GM19099 (cell line): ENCODE results near the gene C1QB.

ENCODE experiments used
- POLR2A ChIP-seq: IDR thresholded peaks from 3 replicates; pipeline ENCODE4 v1.6.1; 2011; ENCODE audit warnings: low read depth; ENCODE audit not compliant: insufficient read length; ENCODE audit errors: extremely low read depth

The C1QB gene

DNA sequence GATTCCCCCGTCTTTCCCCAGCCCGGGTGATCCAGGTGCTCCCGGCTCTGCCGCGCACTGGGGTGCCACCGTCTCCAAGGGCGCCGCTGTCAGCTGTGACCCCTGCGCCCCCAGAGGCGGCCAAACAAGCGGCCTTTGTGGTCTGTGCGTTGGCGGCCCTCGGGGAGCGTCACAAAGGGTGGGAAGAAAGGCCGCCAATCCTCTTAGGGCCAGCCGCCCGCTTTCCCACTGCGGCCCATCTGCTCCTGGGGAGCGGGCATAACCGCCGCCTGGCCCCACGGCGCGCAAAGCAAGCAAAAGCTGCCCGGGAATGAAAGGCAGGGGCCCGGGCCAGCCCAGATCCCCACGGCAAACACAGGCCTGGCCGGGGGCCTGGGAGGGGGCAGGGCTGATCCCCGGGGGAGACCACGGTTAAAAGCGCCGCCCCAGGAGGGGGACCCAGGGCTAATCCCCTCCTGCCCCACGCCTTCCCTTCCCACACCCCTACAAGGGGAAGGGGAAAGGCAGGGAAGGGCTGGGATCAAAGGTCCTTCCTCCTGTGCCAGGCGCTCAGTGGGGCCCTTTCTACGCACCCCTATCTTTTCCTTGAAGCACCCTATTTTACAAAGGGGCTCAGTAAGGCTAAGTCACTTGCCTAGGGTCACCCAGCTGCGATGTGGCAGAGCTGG, 24.0 kb downstream of the C1QB start:
- no peak for TF ChIP-seq POLR2A

DNA sequence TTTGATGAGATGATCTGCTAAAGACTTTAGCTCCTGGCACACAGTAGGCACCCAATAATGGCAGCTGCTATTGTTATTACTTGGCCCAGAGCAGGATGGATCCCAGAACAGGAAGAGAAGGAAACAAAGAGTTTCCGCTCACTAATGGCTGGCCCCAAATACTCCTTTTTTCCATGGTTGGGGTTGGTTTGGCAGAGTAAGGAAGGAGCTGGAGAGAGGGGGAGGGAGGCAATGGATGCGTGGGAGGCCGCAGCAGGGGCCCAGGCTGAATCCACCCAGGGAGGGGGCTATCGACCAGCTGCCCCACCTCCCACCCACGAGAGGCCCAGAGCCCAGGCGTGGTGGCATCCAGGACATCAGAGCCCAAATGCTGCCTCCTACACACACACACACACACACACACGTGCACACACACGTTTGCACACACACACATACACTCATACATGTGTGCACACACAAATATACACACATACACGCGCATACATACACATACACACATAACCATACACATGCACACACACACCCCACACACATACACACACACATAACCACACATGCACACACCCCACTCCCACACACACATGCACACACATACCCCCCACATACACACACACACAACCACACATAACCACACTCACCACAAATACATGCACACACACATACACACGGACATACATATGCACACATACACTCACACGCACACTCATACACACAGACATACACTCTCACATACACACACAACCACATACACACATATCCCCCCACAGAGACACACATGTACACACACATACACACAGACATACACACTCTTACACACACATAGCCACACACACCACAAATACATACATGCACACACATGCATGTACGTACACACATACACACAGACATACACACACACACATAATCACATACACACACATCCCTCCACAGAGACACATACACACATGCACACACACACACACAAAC, 25.2 kb downstream of the C1QB start:
- no peak for TF ChIP-seq POLR2A

DNA sequence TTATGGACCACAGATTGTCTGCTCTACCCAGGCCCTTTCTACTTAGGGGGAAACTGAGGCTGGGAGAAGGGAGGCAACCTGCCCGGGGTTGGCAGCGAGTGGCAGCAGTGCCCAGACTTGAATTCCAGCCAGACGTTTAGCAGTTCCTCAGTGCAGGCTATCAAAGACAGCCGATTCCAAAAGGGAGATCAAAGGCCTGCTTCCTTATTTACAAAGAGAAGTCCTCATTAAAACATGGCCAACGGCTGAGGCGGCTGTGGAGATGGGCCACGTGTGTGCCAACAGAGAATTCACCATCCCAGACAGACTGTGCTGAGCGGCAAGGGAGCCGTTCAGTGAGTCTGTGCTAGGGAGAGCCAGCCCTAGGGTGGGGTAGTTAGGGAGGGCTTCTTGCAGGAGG, 27.7 kb downstream of the C1QB start:
- no peak for TF ChIP-seq POLR2A

DNA sequence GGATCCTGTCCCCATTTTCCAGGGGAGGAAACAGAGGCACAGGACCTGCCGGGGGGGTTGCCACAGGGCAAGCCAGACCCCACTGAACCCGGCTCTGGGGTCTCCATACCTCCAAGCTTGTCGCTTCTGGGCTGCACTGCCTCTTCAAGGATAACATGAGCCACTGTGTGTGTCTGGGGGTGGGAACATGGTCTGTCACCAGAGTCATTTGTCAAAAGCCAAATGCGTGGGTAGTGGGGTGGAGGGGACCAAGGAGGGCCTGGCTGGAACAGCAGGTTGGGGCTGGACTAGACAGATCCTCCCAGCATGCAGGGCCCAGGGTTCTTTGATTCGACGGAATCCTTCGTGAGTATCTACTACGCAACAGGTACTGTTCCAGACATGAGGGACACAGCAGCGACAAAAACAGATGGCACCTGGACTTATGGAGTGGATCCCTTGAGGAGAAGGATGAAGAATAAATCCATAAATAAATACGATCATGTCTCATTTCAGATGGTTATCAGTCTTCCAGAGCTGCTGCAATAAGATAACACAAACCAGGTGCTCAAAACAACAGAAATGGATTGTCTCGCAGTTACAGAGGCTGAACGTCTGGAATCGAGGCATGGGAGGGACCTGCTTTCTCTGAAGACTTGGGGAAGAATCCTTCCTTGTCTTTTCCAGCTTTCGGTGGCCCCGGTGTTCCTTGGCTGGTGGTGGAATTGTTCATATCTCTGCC, 28.7 kb downstream of the C1QB start:
- TF ChIP-seq POLR2A = no peak

DNA sequence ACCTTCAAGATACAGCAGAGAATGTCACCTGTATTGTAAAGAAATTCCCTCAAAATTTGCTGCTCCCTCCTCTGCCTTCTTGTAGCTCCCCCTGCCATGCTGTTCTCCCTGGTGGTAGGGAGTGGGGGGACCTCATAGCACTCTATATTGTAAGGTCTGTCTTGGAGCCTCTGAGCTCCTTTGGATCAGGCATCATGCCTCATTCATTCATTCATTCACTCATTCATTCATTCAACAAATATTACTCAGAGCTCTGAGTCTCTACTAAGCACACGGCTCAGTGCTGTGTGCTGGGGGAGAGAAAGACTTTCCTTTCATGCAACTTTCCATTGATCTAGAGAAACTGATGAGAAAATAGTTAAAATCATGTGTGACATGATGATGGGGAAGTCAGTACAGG, 30.5 kb downstream of the C1QB start:
- no peak for TF ChIP-seq POLR2A

DNA sequence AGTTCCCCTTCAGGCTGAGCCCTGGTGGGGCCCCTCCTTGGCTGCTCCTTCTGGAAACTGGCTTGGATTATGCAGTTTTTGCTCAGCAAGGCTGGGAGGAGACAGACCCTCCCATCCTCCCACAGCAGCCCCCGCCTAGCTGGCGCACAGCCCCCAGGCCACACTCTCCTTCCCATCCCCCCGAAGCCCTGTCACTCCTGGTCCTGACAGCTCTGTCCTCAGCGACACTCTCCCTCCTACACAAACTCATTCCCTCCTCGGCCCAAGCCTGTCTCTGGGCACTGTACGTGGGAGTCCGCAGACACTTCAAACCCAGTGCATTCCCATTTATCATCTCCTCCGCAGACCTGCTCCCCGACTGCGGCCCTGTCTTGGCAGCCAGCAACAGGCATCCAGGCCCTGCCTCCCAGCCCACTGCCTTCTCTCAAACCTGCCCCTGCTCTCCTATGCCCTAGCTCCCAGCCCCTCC, 32.6 kb downstream of the C1QB start:
- TF ChIP-seq POLR2A = no peak

DNA sequence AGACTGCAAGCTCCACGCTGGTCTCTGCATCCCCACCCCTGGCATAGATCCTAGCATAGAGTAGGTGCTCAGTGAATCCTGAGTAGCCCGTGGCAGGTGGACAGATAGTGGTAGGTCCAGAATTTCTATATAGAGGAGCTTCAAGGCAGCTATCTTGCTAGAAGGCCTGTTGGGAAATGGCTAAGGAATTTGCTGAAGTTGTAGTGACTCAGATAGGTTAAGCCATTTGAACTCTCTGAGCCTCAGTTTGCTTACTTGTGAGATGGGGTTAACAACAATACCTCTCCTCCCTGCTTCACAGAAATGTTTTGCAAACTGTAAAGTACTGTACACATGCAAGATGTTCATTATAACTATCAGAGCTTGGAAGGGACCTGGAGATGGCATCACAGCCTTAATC, 34.2 kb downstream of the C1QB start:
- TF ChIP-seq POLR2A = no peak

DNA sequence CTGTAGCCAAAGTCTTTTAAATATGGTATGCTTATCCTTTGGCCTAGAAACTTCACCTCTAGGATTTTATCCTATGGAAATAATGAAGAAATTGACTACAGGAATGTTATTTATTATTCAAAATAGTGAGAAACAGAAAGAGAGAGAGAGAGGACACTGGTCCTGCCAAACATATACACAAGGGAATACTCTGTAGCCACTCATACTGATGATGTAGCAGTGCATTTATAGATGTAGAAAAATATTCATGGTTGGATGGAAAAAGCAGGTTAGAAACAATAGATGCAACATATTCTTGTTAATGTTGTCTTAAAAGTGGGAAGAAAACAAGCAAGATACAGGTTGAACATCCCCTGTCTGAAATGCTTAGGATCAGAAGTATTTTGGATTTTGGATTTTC, 35.4 kb downstream of the C1QB start:
- TF ChIP-seq POLR2A = no peak

DNA sequence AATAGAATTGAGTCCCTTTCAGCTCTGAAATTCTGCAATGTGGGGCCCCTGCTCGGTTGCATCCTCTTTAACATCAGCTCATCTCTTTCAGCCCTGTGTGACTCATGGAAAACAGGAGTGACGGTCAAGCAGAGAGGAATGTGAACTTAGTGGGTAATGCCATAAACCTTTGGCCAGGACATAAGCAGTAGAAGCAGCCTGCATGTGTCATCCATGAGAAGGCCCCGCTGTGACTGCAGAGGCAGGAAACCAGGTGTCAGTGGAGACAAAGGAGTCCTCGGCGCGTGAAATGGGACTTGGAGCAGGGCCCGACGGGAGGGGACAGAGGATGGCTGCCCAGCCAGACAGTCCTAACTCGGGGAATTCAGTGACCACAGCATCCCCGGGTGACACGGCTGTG, 36.5 kb downstream of the C1QB start:
- no peak for TF ChIP-seq POLR2A

DNA sequence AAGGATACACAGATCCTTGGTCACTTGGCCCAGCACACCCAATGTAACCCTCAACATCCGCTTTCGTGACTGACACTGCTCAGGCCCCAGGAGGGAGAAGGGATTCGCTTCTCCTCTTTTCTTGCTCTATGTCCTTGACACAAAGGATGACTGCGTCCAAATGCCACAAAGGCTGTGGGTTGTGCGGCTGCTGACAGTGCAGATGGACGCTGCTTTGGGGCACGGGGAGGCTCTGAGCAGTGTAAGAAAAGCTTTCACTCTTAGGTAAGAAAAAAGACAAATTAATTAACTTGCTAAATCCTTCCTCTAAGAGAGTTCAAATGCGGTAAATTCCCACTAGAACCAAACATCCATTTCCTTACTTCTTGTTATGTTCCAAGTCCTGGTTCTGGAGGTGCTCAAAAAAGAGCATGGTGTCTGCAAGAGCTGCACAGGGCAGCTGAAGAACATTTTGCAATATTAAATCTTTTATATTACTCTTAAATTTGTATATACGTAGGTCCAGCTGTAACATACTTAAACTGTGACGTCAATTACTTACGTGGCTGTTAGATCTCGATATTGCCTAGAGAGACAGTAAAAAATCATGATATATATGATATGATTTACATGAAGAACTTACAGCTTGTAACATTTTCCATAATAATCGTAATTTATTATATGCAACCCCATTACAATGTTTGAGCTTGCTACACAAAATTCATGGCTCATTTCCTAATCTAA, 38.2 kb downstream of the C1QB start:
- no peak for TF ChIP-seq POLR2A

DNA sequence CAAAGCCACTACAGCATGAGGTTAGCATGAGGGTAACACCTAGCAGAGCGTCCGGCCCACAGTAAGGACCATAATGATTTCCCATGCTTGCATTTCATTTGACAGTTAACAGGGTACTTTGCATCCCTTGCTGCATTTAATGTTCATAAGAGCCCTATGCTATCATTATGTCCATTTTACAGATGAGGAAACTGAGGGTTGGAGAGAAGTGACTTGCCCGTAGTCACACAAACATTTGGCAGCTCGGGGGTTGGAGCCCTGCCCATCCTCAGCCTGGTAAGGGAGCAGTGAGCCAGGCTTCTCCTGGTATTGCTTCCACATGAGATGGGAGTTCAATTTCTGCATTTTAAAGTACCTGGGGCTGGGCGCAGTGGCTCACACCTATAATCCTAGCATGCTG, 41.1 kb downstream of the C1QB start:
- TF ChIP-seq POLR2A = no peak

DNA sequence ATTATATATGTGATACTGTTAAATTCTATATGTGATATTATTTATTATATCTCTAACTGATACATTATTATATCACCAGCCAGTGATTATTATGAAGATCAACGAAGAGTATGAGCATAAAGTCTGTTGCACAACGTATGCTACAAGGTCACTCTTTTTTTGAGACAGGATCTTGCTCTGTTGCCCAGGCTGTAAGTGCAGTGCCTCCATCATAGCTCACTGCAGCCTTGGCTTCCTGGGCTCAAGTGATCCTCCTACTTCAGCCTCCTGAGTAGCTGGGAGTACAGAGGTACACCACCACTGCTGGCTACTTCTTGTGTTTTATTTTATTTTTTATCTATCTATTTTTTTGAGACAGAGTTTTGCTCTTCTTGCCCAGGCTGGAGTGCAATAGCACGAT, 43.6 kb downstream of the C1QB start:
- no peak for TF ChIP-seq POLR2A

DNA sequence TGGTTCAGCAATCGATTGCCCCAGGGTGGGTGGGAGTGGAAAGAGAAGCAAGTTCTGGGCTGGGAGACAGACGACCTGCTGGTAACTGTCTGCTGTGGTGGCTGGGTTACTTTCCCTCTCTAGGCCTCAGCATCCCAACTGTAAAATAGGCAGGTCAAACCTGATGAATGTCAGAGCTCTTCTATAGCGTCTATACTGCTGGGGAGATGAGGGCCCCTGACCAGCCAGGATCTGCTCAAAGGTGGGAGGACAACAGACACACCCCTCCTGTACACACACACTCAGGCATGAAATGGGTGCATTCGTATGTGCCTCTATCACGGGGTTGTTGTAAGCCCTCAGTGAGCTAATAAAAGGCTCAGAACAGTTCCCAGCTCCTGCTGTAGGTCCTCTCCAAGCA, 44.9 kb downstream of the C1QB start:
- TF ChIP-seq POLR2A = no peak

DNA sequence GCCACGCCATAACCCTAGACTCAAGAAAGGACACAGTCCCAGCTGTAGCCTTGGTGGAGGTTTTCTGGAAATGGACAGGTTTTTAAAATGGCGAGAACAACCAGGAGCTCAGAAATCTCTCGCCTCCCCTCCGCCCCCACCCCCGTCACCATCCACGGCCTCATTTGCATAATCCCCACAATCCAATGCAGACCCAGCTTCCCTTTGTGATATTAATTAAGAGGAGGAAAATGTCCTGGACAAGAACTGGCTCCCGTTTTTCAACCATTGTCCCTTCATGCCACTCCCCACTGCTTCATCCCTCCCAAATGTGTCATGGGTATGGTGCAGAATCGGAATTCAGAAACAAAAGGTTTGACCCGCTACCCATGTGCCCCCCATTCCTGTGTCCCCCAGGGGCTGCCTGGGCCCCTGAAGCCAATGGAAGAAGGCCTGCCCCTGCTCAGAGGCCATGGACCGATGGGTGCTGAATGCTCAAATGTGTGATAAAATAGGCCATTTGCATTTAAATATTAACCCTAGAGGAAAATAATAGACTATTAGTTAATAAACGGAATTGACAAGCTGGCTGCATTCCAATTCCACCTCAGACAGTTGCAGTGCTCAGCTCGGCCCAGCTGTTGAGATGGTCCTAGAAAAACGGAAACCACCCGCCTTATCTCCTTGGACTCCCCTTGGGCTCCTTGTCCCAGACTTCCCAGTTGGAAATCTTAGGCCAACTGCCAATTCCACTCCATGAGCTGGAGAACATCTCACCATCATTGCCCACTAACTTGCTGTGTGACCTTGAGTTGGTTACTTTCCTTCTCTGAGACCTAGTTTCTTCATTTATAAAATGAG, 46.9 kb downstream of the C1QB start:
- no peak for TF ChIP-seq POLR2A

DNA sequence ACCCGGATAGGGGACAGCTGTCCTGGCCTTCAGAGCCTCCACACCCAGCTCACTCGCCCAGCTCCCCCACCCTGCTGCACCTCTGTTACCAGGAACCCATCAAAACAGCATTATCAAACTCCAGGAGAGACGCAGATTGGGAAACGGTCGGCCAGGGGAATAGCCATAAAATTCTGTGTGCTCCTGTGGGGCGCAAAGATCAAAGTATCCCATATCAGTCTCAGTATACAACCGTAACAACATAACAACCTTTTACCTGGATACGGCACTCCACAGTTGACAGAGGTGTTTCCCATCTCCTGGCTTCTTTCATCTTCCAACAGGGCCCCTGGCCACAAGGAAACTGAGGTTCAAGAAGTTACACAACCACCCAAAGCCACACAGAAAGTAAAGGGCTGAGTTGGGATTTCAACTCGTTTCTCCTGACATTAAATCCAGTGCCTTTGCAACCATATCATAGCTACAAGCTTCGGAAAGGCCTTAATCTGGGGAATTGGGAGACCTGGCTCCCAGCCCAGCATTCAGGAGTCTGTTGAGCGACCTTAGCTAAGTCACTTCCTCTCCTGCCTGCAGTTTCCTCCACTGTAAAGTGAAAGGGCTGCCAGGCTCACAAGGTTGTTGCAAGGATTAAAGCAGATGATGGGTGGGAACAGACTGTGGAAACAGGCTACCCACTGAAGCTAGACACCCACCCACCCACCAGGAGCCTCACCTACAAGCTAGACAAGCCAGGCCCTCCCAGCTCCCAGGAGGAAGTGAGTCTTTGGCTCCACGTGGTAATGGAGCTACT, 49.5 kb downstream of the C1QB start:
- no peak for TF ChIP-seq POLR2A
